Lung (tissue), 12 donors: Measurements from ENCODE around the gene CRTC1. TPM values are rescaled to one million over a fixed set of nuclear protein-coding genes. Genes with fewer than 3 reads are reported as not detected.

Source experiments
- ATAC-seq: fragments of 200-7000 bp; cut with Tn5 transposase; one replicate; pipeline ENCODE4 v1.9.1; 2020; ENCODE audit warnings: moderate number of reproducible peaks; ENCODE audit not compliant: insufficient read depth, low FRiP score
- DNase-seq, 3 donors: peaks; one replicate each; pipeline ENCODE4 v3.0.0-alpha.2; 2013 to 2017
- H3K27ac ChIP-seq, 2 donors: one replicate each; pipeline ENCODE4 v1.5.1; 2013; ENCODE audit warnings: mild to moderate bottlenecking in 2 of 2, moderate library complexity in 2 of 2, control low read depth in 1 of 2, inconsistent platforms in 1 of 2, low read depth in 1 of 2, low read length in 1 of 2
- H3K27me3 ChIP-seq, 3 donors: one replicate each; pipeline ENCODE4 v1.5.1; 2013; ENCODE audit warnings: low read length in 2 of 3; ENCODE audit not compliant: control insufficient read depth in 3 of 3, insufficient read depth in 3 of 3
- H3K36me3 ChIP-seq, 4 donors: one replicate each; pipeline ENCODE4 v1.5.1; 2013; ENCODE audit warnings: low read length in 4 of 4, mild to moderate bottlenecking in 1 of 4, moderate library complexity in 1 of 4; ENCODE audit not compliant: control insufficient read depth in 4 of 4, insufficient read depth in 4 of 4
- H3K4me1 ChIP-seq, 5 donors: one replicate each; pipeline ENCODE4 v1.5.1; 2013; ENCODE audit warnings: low read length in 5 of 5, mild to moderate bottlenecking in 2 of 5, moderate library complexity in 1 of 5; ENCODE audit not compliant: control insufficient read depth in 5 of 5, insufficient read depth in 5 of 5
- H3K4me3 ChIP-seq: one replicate; pipeline ENCODE4 v1.5.1; 2013; ENCODE audit warnings: mild to moderate bottlenecking, control low read depth, moderate library complexity
- H3K9ac ChIP-seq, 2 donors: one replicate each; pipeline ENCODE4 v1.5.1; 2013; ENCODE audit warnings: low read length in 2 of 2, control low read depth in 1 of 2; ENCODE audit not compliant: insufficient read depth in 1 of 2
- H3K9me3 ChIP-seq, 4 donors: one replicate each; pipeline ENCODE4 v1.5.1; 2013; ENCODE audit warnings: low read length in 3 of 4, mild to moderate bottlenecking in 1 of 4, moderate library complexity in 1 of 4; ENCODE audit not compliant: control insufficient read depth in 4 of 4, insufficient read depth in 3 of 4
- WGBS, 2 donors: extraction: QIAGEN DNeasy Blood & Tissue Kit; methylation state at CpG; one replicate each; pipeline ENCODE4 v1.1.7; 2013; 5-methylcytosine and 5-hydroxymethylcytosine counted together
- polyA plus RNA-seq, 2 donors: library from polyadenylated mRNA; stranded (reverse); fragments of 200-250 nt; gene quantifications; one replicate each; pipeline ENCODE4 v1.2.1, GENCODE V29; 2013
- total RNA-seq, 2 donors: library from RNA; depleted of rRNA in 1 of 2; stranded (reverse); fragments of >200 nt in 1 of 2; gene quantifications; one replicate each; pipeline ENCODE4 v1.2.1, GENCODE V29; 2014 to 2021
- TF ChIP-seq, protein P1 (sequence below): IDR thresholded peaks from 2 replicates; pipeline ENCODE4 v1.5.1; 2012; ENCODE audit warnings: mild to moderate bottlenecking; ENCODE audit errors: control extremely low read depth, extremely low read depth
- donor health status: control.
- donor health status: control.
- donor health status: Bipolar disorder and iron deficiency.
- donor health status: healthy.
- donor health status: DM: yes; HTN: yes; CAD: no.

CRTC1 gene
- total and polyA plus RNA-seq, 4 donors, result 4.2 to 16.0 (median 7.3) TPM

DNA sequence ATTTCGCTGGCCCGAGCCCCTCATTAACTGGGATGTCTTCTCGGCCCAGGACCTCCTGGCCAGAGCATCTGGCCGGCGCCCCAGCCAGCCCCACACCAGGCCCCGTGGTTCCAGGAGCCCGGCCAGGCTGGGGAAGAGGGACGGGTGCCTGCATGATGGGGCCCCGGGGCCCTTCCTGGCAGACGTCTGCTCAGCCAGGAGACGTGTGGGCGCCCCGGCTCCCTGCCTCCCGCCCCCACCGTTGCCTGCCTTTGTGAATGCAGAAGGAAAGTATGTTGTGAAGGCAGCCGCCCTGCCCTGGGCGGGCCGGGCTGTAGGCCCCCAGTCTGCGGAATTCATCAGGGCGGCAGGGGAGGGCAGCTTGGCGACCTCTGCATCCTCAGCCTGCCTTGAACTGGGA, 112.1 kb downstream of the CRTC1 start:
- H3K27me3 ChIP-seq, result peaks cover 0 to 60% (median 51%) of the 10 kb centered on the region in 3 donors
- peak in 1 of 3 donors; percentile 22 for DNase-seq
- ATAC-seq, result no peak

GRCh38 chr19:18796239-18796638, 112.8 kb downstream of the CRTC1 start:
- no peak for ATAC-seq
- peaks cover 0 to 54% (median 49%) of the 10 kb centered on the region in 3 donors for H3K27me3 ChIP-seq

More for the DNA sequence above, 112.1 kb downstream of the CRTC1 start:
- Histone ChIP-seq H3K9me3 (no peaks in the 10 kb centered on the region), H3K36me3 (no peaks in the 10 kb centered on the region), H3K27ac (no peak overlapping the region), H3K4me3 (no peak overlapping the region), H3K9ac (no peak overlapping the region), H3K4me1 (peaks cover 0 to 8% (median 0%) of the 10 kb centered on the region in 5 donors)
- WGBS, 2 donors, result 11 to 17% methylated on average over 21 of the region's 21 CpGs
- TF ChIP-seq, protein P1, sequence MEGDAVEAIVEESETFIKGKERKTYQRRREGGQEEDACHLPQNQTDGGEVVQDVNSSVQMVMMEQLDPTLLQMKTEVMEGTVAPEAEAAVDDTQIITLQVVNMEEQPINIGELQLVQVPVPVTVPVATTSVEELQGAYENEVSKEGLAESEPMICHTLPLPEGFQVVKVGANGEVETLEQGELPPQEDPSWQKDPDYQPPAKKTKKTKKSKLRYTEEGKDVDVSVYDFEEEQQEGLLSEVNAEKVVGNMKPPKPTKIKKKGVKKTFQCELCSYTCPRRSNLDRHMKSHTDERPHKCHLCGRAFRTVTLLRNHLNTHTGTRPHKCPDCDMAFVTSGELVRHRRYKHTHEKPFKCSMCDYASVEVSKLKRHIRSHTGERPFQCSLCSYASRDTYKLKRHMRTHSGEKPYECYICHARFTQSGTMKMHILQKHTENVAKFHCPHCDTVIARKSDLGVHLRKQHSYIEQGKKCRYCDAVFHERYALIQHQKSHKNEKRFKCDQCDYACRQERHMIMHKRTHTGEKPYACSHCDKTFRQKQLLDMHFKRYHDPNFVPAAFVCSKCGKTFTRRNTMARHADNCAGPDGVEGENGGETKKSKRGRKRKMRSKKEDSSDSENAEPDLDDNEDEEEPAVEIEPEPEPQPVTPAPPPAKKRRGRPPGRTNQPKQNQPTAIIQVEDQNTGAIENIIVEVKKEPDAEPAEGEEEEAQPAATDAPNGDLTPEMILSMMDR, result no peak

GRCh38 chr19:18798384-18799352, 115.2 kb downstream of the CRTC1 start:
- TF ChIP-seq, protein P1, result no peak
- ATAC-seq, result no peak
- Histone ChIP-seq H3K4me3 (no peak overlapping the region), H3K4me1 (peaks cover 0 to 3% (median 0%) of the 10 kb centered on the region in 5 donors), H3K9ac (no peak overlapping the region), H3K36me3 (no peaks in the 10 kb centered on the region), H3K9me3 (no peaks in the 10 kb centered on the region), H3K27ac (no peak overlapping the region), H3K27me3 (peaks cover 0 to 33% (median 29%) of the 10 kb centered on the region in 3 donors)
- DNase-seq, result peak in 2 of 3 donors; percentile 45 to 56
- 42 to 54% methylated on average over 22 of the region's 22 CpGs for WGBS, 2 donors

More at GRCh38 chr19:18796239-18796638, 112.8 kb downstream of the CRTC1 start:
- TF ChIP-seq, protein P1, result no peak
- H3K4me1 ChIP-seq, result peaks cover 0 to 3% (median 0%) of the 10 kb centered on the region in 5 donors
- no peaks in the 10 kb centered on the region for H3K36me3 ChIP-seq
- DNase-seq, result no peak
- H3K9me3 ChIP-seq, result no peaks in the 10 kb centered on the region
- H3K27ac ChIP-seq, result no peak overlapping the region
- H3K4me3 ChIP-seq, result no peak overlapping the region
- 68 to 72% methylated on average over 2 of the region's 2 CpGs for WGBS, 2 donors
- H3K9ac ChIP-seq, result no peak overlapping the region
